Measurements from ENCODE around the gene TNFRSF1B.
"Not testable (repeated sequence)": the region's sequence is repeated elsewhere in the genome, so short reads cannot be mapped to it uniquely, and the experiment has no call there.

The TNFRSF1B gene

DNA sequence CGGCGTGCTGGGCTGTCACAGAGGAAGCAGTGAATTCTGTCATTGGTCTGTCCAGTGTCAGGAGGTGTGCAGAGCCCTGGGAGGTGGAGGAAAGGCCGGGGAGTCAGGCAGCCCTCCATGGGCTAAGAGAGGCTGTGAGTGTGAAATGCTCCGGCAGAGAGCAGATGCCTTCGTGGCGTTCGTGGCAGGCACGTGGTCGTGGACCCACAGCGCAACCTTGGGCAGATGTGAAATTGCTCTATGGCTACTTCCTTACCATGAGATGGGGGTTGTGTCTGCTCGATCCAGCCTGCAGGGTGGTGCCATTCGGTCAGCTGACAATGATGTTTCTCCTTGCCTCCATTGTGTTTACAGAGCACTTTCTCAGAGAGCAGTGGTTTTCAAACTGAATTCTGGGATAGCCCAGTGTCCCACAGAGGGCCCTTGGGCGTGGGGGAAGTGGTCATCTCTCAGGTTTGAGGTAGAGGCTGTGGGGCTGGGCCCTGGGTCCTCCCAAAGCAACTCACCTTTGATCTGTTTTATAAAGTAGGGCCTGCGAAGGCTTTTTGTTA lies 27.9 kb downstream of the TNFRSF1B start:
- DNase-seq: no peak

DNA sequence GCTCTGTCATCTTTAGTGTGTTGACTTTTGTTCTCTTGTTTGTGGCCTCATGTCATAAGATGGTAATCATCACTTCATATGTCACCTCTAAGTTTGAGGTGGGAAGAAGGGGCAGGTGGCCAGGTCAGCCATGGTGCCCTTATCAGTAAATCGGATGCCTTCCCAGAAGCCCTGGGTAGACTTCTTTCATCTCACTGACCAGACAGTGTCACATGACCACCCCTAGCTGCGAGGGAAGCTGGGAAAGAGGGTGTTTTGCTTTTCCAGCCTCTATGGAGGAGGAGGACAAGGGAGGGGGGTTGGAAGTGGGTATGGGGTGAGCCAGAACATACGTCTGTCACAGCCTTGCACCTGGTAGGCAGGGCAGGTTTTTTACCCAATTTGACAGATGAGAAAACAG lies 28.6 kb downstream of the TNFRSF1B start:
- no peak for DNase-seq

DNA sequence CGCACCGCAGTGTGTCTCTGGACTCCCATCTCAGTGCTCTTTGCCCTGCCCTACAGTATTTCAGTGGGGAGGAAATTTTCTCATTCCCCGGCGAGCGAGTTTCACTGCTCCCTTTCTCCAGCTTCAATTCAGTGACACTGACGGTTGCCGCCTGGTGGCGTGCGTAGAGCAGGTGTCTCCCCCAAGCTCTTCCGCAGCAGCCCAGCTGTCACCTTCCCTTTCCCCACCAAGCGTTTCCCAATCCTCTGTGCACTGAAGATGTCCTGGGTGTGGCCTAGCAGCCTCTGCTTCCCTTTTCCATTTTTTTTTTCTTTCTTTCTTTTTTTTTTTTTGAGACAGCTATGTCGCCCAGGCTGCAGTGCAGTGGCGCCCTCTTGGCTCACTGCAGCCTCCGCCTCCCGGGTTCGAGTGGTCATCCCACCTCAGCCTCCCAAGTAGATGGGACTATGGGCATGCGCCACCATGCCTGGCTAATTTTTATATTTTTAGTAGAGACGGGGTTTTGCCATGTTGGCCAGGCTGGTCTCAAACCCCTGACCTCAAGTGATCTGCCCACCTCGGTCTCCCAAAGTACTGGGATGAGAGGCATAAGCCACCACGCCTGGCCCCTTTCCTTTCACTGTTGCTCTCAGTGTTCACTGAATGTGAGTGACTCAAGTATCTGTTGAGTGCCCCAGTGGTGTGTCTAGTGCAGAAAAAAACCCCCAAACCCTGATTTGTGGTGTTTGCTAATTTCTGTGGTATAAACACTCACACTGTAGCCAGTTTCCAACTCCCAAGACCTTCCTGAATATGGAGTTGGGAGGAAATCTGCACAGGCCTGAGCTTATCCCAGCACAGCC lies 30.1 kb downstream of the TNFRSF1B start:
- no peak for DNase-seq

DNA sequence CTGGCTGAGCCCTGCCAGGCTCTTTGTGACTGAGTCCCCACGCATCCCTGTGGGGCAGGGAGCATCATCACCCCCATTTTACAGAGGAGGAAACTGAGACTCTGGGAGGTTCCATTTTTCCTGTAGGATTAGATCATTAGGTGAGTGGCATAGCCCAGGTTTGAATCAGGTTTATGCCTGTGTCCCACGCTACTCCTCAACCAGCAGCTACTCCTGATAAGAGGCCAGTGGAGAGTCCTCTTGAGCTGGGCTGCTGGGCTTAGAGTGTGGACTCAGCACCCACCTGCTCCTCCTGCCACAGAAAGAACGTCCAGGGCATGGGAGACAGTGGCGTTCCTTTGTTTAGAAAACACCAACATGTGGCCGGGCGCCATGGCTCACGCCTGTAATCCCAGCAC lies 30.7 kb downstream of the TNFRSF1B start:
- DNase-seq: no peak

DNA sequence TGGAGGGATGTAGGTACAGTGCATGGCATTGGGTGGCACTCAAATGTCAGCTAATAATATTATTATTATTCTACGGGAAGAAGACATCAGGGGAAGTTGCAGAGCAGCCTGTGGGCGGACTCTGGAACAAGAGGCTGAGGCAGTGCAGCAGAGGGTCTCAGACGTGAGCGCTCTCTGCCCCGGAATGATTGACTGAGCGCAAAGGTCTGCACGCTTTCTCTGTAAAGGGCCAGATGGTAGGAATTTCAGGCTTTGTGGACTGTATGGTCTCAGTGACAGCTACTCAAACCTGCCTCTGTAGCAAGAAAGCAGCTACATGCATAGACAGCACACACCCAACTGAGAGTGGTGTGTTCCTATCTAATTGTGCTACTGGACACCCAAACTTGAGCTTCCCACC lies 33.4 kb downstream of the TNFRSF1B start:
- no peak for DNase-seq

- DNase-seq: no peak
Observed at GRCh38 chr1:12201352-12202189, 34.8 kb downstream of the TNFRSF1B start.

DNA sequence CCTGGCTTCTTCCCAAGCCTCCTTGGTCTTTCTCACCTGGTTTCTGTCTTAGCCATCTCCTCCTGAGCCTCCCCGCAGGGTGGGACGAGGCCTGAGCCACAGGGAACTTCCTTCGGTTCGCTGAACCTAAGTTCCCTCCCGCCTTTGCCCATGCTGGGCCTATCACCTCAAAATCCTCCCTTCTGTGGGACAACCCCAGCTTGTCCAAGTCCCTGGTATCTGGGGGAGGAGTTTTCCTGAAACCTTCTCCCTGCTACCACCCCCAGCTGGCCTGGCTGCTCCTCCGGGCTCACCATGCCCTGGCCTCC lies 35.4 kb downstream of the TNFRSF1B start:
- no peak for DNase-seq

GRCh38 chr1:12202577-12202976 lies 35.8 kb downstream of the TNFRSF1B start:
- no peak for DNase-seq

GRCh38 chr1:12203216-12204007 lies 36.6 kb downstream of the TNFRSF1B start:
- DNase-seq: no peak

GRCh38 chr1:12204140-12204539 lies 37.3 kb downstream of the TNFRSF1B start:
- DNase-seq: no peak

DNA sequence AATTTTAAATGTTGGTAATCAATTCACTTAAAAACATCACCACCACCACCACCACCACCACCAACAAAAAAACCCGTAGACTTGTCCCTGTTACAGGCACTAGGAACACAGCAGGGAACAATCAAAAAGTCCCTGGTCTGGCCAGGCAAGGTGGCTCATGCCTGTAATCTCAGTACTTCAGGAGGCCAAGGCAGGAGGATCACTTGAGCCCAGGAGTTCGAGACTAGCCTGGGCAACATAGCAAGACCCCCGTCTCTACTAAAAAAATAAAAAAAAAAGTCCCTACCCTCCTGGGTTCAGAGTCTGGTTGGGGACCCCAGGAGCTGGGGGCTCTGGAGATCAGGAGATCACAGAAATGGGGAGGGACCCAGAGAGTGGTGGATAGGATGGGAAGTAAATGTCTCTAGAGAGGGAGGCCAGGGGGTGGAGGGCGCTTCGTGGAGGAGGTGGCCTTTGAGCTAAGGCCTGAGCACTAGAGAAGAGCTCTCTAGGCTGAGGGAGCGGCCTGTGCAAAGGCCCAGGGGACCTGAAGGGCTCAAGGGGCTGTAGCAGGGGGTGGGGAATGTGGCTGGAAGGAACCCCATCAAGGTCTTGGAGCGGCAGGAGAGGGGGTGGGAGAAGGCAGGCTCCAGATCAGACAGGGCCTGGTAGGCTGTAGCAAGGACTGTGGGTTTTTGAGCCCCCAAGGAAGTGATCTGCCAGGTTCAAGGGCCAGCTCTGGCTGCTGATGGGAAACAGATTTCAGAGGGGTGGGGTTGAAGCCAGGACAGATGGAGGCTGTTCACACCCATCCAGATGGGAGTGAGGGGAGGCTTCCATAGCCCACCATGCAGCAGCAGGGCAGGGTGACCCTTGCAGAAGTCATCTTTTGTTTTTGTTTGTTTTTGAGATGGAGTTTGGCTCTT lies 38.2 kb downstream of the TNFRSF1B start:
- no peak for DNase-seq

DNA sequence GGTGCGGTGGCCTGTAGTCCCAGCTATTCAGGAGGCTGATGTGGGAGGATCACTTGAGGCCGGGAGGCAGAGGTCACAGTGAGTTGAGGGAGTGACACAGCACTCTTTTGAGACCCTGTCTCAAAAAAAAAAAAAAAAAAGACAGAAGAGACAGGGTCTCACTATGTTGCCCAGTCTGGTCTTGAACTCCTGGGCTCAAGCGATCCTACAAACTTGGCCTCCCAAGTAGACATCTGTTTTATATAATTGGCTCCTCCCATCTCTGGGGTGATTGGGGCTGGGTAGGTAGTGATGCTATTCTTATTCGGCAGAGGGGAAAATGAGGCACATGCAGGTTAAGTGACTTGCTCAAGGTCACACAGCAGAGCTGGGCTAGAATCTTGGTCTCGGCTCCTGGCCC lies 39.4 kb downstream of the TNFRSF1B start:
- no peak for DNase-seq

GRCh38 chr1:12206792-12207424 lies 40.1 kb downstream of the TNFRSF1B start:
- no peak for DNase-seq

DNA sequence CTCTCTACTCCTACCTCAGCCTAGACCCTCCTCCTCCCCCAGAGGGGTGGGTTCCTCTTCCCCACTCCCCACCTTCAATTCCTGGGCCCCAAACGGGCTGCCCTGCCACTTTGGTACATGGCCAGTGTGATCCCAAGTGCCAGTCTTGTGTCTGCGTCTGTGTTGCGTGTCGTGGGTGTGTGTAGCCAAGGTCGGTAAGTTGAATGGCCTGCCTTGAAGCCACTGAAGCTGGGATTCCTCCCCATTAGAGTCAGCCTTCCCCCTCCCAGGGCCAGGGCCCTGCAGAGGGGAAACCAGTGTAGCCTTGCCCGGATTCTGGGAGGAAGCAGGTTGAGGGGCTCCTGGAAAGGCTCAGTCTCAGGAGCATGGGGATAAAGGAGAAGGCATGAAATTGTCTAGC lies 41.5 kb downstream of the TNFRSF1B start:
- DNase-seq: no peak

DNA sequence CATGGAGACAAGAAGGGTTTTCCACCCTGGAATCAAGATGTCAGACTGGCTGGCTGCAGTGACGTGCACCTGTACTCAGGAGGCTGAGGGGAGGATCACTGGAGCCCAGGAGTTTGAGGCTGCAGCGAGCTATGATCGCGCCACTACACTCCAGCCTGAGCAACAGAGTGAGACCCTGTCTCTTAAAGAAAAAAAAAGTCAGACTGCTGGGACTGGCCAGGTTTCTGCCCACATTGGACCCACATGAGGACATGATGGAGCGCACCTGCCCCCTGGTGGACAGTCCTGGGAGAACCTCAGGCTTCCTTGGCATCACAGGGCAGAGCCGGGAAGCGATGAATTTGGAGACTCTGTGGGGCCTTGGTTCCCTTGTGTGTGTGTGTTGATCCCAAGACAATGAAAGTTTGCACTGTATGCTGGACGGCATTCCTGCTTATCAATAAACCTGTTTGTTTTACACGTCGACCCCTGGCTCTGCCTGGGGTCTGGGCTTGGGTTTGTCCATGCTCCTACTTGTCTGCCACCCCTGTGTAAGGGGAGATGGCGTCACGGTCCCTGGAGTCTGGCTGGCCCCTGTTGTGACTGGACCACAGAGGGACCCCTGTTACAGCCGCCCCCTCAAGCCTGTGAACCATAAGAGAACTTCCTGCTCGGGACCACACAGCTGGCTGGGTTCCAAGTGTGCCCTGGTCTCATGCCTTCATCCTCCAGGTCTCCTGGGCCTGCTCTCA lies 42.1 kb downstream of the TNFRSF1B start:
- DNase-seq: no peak

GRCh38 chr1:12209495-12209832 lies 42.7 kb downstream of the TNFRSF1B start:
- DNase-seq: no peak

DNA sequence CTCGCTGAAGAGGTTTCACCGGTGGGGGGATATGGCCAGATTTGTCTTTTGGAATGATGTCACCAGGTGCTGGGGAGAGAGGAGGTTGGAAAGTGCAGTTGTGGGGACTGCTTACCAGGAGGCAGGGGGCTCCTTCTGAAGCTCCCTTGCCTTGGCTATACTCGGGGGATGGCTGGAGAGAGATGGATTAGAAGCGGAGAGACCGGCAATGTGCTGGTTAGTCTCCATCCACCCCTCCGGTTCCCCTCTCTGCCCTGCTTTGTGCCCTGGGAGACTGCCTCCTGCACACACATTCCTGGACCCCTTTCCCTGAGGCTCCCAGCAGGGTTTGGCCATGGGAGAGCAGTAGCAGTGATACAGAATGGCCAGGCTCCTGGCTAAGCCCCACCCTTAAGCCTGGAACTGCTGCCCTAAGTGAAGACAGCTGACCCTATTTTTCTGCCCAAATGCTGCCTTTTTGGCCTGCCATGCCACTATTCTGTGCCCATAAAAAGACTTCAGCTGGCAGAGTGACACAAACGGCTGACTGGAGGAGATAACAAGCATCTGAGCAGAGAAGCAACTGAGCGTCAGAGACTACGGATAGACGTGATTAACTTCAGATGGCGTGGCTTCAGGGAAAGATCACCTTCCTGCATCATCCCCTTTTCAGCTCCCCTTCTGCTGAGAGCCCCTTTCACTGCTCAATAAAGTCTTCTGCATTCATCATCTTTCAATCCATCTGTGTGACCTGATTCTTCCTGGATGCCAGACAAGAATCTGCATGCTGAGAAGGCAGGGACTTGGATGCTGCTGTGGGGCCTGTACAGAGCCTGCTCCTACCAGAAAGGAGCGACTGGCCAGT lies 48.5 kb downstream of the TNFRSF1B start:
- DNase-seq: no peak

GRCh38 chr1:12219800-12220199 lies 53.0 kb downstream of the TNFRSF1B start:
- DNase-seq: no peak

DNA sequence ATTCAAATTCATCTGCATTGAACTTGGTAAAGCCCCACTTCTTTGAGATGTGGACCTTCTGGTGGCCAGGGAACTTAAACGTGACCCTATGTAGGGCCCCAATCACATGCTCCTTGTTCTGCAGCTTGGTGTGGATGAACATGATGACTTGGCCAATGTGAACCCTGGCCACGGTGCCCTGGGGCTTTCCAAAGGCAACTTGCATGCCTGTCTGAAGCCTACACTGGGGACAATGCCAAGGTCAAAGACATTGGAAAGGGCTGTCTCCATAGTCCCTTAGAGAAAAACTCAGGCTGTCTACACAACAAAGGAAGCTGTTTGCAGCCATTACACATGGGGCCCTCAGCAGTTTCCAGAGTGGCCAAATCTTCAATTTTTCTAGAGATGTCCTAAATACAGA lies 54.1 kb downstream of the TNFRSF1B start:
- DNase-seq: no peak

GRCh38 chr1:12222700-12223099 lies 55.9 kb downstream of the TNFRSF1B start:
- DNase-seq: not testable (repeated sequence)

All from NCI-H1436 treated with DMSO at 0.1 percent for 48 hours (cell line).